ENCODE results near the gene NSMCE1.
A peak's percentile ranks its signal among the peaks of the same experiment; 100 is the strongest.

Gene NSMCE1

GRCh38 chr16:27268376-27269299, at the start of gene NSMCE1:
NSMCE1 (minus strand) TSS chr16:27268772; CDS start chr16:27257570, 11,202 bp downstream.
- DNase-seq: peak; percentile 93

GRCh38 chr16:27317738-27318391, 49.3 kb upstream of the NSMCE1 start:
- no peak for DNase-seq

- no peak for DNase-seq
Observed at GRCh38 chr16:27317320-27317719, 48.7 kb upstream of the NSMCE1 start.

GRCh38 chr16:27316038-27316680, 47.6 kb upstream of the NSMCE1 start:
- DNase-seq: no peak

- DNase-seq: no peak
Observed at GRCh38 chr16:27315333-27316037, 46.9 kb upstream of the NSMCE1 start.

- DNase-seq: no peak
Observed at GRCh38 chr16:27314986-27315332, 46.4 kb upstream of the NSMCE1 start.

GRCh38 chr16:27314161-27314723, 45.7 kb upstream of the NSMCE1 start:
- no peak for DNase-seq

- peak; percentile 39 for DNase-seq
Observed at GRCh38 chr16:27313422-27314160, 45.0 kb upstream of the NSMCE1 start, which contains the start of gene IL4R. IL4R (plus strand) TSS chr16:27313974; CDS start chr16:27340204, 26,230 bp downstream.

- DNase-seq: no peak
Observed at GRCh38 chr16:27312580-27313421, 44.2 kb upstream of the NSMCE1 start.

GRCh38 chr16:27311897-27312303, 43.3 kb upstream of the NSMCE1 start:
- no peak for DNase-seq

- DNase-seq: no peak
Observed at GRCh38 chr16:27311448-27311830, 42.9 kb upstream of the NSMCE1 start.

- DNase-seq: no peak
Observed at GRCh38 chr16:27310576-27311447, 42.2 kb upstream of the NSMCE1 start.

GRCh38 chr16:27308792-27309191, 40.2 kb upstream of the NSMCE1 start:
- DNase-seq: no peak

- DNase-seq: no peak
Observed at GRCh38 chr16:27305839-27306442, 37.4 kb upstream of the NSMCE1 start.

- no peak for DNase-seq
Observed at GRCh38 chr16:27304881-27305745, 36.5 kb upstream of the NSMCE1 start.

- no peak for DNase-seq
Observed at GRCh38 chr16:27304102-27304501, 35.5 kb upstream of the NSMCE1 start.

GRCh38 chr16:27303256-27304100, 34.9 kb upstream of the NSMCE1 start:
- DNase-seq: no peak

Data from activated CD4-positive, alpha-beta T cell treated with anti-CD3 and anti-CD28 coated beads for 1 hour (primary cell).